ENCODE data around the gene YY2.

DNA sequence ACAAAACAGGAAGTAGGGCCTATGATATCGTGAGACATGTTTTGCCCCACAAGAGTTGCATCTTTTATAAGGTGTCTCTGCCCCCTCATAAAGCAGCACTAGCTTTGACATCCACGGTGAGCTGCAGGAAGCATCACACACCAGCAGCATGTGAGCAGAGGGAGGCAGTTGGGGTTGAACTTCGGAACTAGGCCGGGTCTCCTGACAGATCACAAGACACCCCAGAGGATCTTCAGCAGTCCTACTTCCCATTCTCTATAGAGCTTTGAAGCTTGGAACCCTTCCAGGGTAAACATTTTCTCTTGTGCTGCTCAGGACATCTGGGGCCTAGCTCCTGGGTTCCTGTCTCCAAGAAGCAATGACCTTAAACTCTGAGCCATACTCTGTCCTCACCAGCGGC lies 27.5 kb downstream of the YY2 start:
- TF ChIP-seq, protein P1, sequence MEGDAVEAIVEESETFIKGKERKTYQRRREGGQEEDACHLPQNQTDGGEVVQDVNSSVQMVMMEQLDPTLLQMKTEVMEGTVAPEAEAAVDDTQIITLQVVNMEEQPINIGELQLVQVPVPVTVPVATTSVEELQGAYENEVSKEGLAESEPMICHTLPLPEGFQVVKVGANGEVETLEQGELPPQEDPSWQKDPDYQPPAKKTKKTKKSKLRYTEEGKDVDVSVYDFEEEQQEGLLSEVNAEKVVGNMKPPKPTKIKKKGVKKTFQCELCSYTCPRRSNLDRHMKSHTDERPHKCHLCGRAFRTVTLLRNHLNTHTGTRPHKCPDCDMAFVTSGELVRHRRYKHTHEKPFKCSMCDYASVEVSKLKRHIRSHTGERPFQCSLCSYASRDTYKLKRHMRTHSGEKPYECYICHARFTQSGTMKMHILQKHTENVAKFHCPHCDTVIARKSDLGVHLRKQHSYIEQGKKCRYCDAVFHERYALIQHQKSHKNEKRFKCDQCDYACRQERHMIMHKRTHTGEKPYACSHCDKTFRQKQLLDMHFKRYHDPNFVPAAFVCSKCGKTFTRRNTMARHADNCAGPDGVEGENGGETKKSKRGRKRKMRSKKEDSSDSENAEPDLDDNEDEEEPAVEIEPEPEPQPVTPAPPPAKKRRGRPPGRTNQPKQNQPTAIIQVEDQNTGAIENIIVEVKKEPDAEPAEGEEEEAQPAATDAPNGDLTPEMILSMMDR (IDR thresholded peaks at IDR 0.05; ENCODE audit: insufficient read depth, low read length, poor library complexity, severe bottlenecking), result no peak
- no peak for TF ChIP-seq EZH2phosphoT487 (conservative IDR thresholded peaks at IDR 0.05; ENCODE audit: low read length)
